Endodermal cell (in vitro differentiated cells): ENCODE data around the gene PYROXD2. TPM values are rescaled to one million over a fixed set of nuclear protein-coding genes. Genes with fewer than 3 reads are reported as not detected.
"Not testable (repeated sequence)": the region's sequence is repeated elsewhere in the genome, so short reads cannot be mapped to it uniquely, and the experiment has no call there.

Experiments used
- DNase-seq: peaks from one replicate; pipeline ENCODE4 v3.0.0-alpha.2; 2017
- H3K27ac ChIP-seq: 2 replicates; pipeline ENCODE4 v1.5.1; 2013; ENCODE audit warnings: mild to moderate bottlenecking, low read depth, low read length, moderate library complexity
- H3K27me3 ChIP-seq: 2 replicates; pipeline ENCODE4 v1.6.1; 2013; ENCODE audit warnings: mild to moderate bottlenecking, low read length, moderate library complexity; ENCODE audit not compliant: insufficient read depth, control insufficient read depth, poor library complexity, severe bottlenecking
- H3K36me3 ChIP-seq: 2 replicates; pipeline ENCODE4 v1.7.0; 2013; ENCODE audit warnings: mild to moderate bottlenecking, low read length, moderate library complexity; ENCODE audit not compliant: control insufficient read depth, insufficient read depth
- H3K4me1 ChIP-seq: one replicate; pipeline ENCODE4 v1.7.0; 2013; ENCODE audit warnings: low read length; ENCODE audit not compliant: control insufficient read depth, insufficient read depth
- H3K4me3 ChIP-seq: 2 replicates; pipeline ENCODE4 v1.5.1; 2013; ENCODE audit warnings: mild to moderate bottlenecking, low read length, moderate library complexity
- H3K9ac ChIP-seq: 2 replicates; pipeline ENCODE4 v1.6.1; 2013; ENCODE audit warnings: mild to moderate bottlenecking, low read length, moderate library complexity; ENCODE audit not compliant: poor library complexity, severe bottlenecking; ENCODE audit errors: extremely low read depth
- H3K9me3 ChIP-seq: 2 replicates; pipeline ENCODE4 v1.6.1; 2013; ENCODE audit warnings: mild to moderate bottlenecking, low read length, moderate library complexity; ENCODE audit not compliant: control insufficient read depth
- H3K27ac Mint-ChIP-seq: 2 replicates; pipeline ENCODE4 v1.8.0; 2020; ENCODE audit warnings: mixed read lengths
- H3K27me3 Mint-ChIP-seq: 2 replicates; pipeline ENCODE4 v1.8.0; 2021; ENCODE audit warnings: mild to moderate bottlenecking, mixed read lengths; ENCODE audit not compliant: insufficient read depth
- H3K36me3 Mint-ChIP-seq: 2 replicates; pipeline ENCODE4 v1.8.0; 2020; ENCODE audit warnings: low read depth, mixed read lengths
- H3K4me1 Mint-ChIP-seq: 2 replicates; pipeline ENCODE4 v1.8.0; 2020; ENCODE audit warnings: mixed read lengths
- H3K4me3 Mint-ChIP-seq: 2 replicates; pipeline ENCODE4 v1.8.0; 2020; ENCODE audit warnings: mild to moderate bottlenecking, moderate library complexity, mixed read lengths
- H3K9me3 Mint-ChIP-seq: 2 replicates; pipeline ENCODE4 v1.8.0; 2020; ENCODE audit warnings: mild to moderate bottlenecking, mixed read lengths
- CTCF ChIP-seq: fragments of 200-600 bp; sonication (generic); conservative IDR thresholded peaks from 2 replicates; pipeline ENCODE4 v1.5.0; 2021; ENCODE audit warnings: antibody characterized with exemption, mild to moderate bottlenecking
- WGBS, 2 experiments: methylation state at CpG; one replicate each; pipeline versions ENCODE4 v1.1.5 to v1.1.7; 2013; ENCODE audit warnings: missing lambda C conversion rate in 2 of 2, mixed read lengths in 1 of 2; ENCODE audit not compliant: insufficient coverage in 1 of 2, insufficient read length in 1 of 2; 5-methylcytosine and 5-hydroxymethylcytosine counted together
- total RNA-seq, 2 donors: library from RNA; stranded (reverse); fragmentation: NEBNext Ultra II Directional in 1 of 2; extraction: Animal tissue kit (Norgen Biotek cat#: 25700) in 1 of 2; gene quantifications; 2 replicates in 1 of 2; 3 replicates in 1 of 2; pipeline ENCODE4 v1.2.1, GENCODE V29; 2021

PYROXD2 gene
- total RNA-seq, 2 donors from 2014 or later: 9.2 to 9.5 TPM

- Histone ChIP-seq H3K9me3 (no peaks in the 10 kb centered on the region), H3K9ac (no peak overlapping the region), H3K27me3 (no peaks in the 10 kb centered on the region), H3K36me3 (no peaks in the 10 kb centered on the region), H3K4me1 (peaks cover 6% of the 10 kb centered on the region), H3K4me3 (no peak overlapping the region), H3K27ac (no peak overlapping the region)
- no peak for TF ChIP-seq CTCF
- 90 to 92% methylated on average over 6 to 9 of the region's 9 CpGs for WGBS, 2 experiments
- no peak for DNase-seq
- no peak overlapping the region for H3K4me3 Mint-ChIP-seq
- H3K27ac Mint-ChIP-seq: no peak overlapping the region
- H3K4me1 Mint-ChIP-seq: peaks cover 4% of the 10 kb centered on the region
- peaks cover 8% of the 10 kb centered on the region for H3K9me3 Mint-ChIP-seq
- H3K27me3 Mint-ChIP-seq: no peaks in the 10 kb centered on the region
- peaks cover 8% of the 10 kb centered on the region for H3K36me3 Mint-ChIP-seq
These were observed 30.4 kb downstream of the PYROXD2 start for GRCh38 chr10:98384531-98385133.

GRCh38 chr10:98383869-98384268, 31.1 kb downstream of the PYROXD2 start:
- H3K27ac ChIP-seq: no peak overlapping the region
- H3K4me1 ChIP-seq: peaks cover 6% of the 10 kb centered on the region
- no peak for TF ChIP-seq CTCF
- Mint-ChIP-seq H3K36me3 (peaks cover 8% of the 10 kb centered on the region), H3K27ac (no peak overlapping the region), H3K27me3 (no peaks in the 10 kb centered on the region), H3K4me3 (no peak overlapping the region), H3K9me3 (peaks cover 8% of the 10 kb centered on the region), H3K4me1 (peaks cover 4% of the 10 kb centered on the region)
- H3K36me3 ChIP-seq: no peaks in the 10 kb centered on the region
- H3K4me3 ChIP-seq: no peak overlapping the region
- H3K27me3 ChIP-seq: no peaks in the 10 kb centered on the region
- 97 to 100% methylated on average over 1 to 6 of the region's 6 CpGs for WGBS, 2 experiments
- no peaks in the 10 kb centered on the region for H3K9me3 ChIP-seq
- no peak overlapping the region for H3K9ac ChIP-seq
- DNase-seq: no peak

DNA sequence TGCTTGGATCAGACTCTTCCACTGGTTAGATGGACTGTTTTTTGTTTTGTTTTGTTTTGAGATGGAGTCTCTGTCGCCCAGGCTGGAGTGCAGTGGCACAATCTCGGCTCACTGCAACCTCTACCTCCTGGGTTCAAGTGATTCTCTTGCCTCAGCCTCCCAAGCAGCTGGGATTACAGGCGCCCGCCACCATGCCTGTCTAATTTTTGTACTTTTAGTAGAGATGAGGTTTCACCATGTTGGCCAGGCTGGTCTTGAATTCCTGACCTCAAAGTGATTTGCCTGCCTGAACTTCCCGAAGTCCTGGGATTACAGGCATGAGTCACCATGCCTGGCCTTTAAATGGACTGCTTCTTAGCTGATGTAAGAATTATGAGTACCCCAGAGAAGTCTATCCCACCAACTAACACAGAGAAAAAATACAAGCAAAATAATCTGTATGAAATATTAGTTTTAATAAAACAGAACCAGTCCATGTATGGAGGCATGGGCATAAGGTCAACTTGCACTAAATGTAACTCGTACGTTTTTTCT, 31.8 kb downstream of the PYROXD2 start:
- not testable (repeated sequence) for H3K9ac ChIP-seq, H3K27ac Mint-ChIP-seq, H3K9me3 ChIP-seq, H3K36me3 Mint-ChIP-seq, H3K4me3 ChIP-seq, H3K27ac ChIP-seq, H3K4me1 Mint-ChIP-seq, H3K4me3 Mint-ChIP-seq, H3K27me3 ChIP-seq, DNase-seq, H3K9me3 Mint-ChIP-seq, H3K27me3 Mint-ChIP-seq, H3K36me3 ChIP-seq, H3K4me1 ChIP-seq
- WGBS, 2 experiments: 94 to 100% methylated on average over 3 to 7 of the region's 7 CpGs
